Esophagus muscularis mucosa (tissue), 3 donors: ENCODE results near the gene SLC25A13.

ENCODE experiments used
- POLR2A ChIP-seq: fragments of 450-650 bp; IDR thresholded peaks from one replicate; pipeline ENCODE4 v1.6.1; 2017; ENCODE audit warnings: antibody characterized with exemption, moderate library complexity, mild to moderate bottlenecking, low read depth
- TF ChIP-seq, protein P1 (sequence below), 3 experiments: fragments of 200-600 bp in 2 of 3; fragments of 450-650 bp in 1 of 3; sonication (generic) in 2 of 3; IDR thresholded peaks; one replicate each; pipeline ENCODE4 v1.5.1; 2017 to 2019; ENCODE audit warnings: antibody characterized with exemption in 3 of 3, mild to moderate bottlenecking in 2 of 3, moderate library complexity in 1 of 3

GRCh38 chr7:96157856-96158255, 164.0 kb downstream of the SLC25A13 start:
- TF ChIP-seq, protein P1, sequence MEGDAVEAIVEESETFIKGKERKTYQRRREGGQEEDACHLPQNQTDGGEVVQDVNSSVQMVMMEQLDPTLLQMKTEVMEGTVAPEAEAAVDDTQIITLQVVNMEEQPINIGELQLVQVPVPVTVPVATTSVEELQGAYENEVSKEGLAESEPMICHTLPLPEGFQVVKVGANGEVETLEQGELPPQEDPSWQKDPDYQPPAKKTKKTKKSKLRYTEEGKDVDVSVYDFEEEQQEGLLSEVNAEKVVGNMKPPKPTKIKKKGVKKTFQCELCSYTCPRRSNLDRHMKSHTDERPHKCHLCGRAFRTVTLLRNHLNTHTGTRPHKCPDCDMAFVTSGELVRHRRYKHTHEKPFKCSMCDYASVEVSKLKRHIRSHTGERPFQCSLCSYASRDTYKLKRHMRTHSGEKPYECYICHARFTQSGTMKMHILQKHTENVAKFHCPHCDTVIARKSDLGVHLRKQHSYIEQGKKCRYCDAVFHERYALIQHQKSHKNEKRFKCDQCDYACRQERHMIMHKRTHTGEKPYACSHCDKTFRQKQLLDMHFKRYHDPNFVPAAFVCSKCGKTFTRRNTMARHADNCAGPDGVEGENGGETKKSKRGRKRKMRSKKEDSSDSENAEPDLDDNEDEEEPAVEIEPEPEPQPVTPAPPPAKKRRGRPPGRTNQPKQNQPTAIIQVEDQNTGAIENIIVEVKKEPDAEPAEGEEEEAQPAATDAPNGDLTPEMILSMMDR (IDR thresholded peaks at IDR 0.05), result no peak
- no peak for TF ChIP-seq POLR2A
